ENCODE results near the gene RNF181.

Gene RNF181

GRCh38 chr2:85642725-85643124, 47.2 kb downstream of the RNF181 start:
- no peak for TF ChIP-seq CTCF (IDR thresholded peaks at IDR 0.05)

- no peak for TF ChIP-seq CTCF (IDR thresholded peaks at IDR 0.05)
Observed at GRCh38 chr2:85644909-85645308, 49.4 kb downstream of the RNF181 start.

DNA sequence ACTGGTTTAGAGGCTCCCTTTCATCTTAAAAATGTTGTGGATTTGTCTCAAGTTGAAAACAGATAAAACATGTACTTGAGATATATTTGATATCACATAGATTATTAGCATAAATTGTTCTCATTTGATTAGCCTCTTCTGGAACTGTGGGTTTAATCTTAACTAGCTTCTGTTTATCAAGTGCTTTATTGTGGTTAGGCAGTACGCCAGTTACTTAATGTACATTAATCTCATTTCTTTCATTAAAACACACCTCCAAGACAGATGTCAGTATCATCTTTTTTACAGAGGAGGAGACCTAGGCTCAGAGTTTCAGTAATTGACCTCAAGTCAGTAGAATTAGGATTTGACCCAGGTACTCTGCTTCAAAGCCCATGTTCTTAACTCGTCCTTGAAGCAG, 50.6 kb downstream of the RNF181 start:
- no peak for TF ChIP-seq CTCF (IDR thresholded peaks at IDR 0.05)
